Measurements from ENCODE around the gene AMHR2. TPM values are rescaled to one million over a fixed set of nuclear protein-coding genes. Genes with fewer than 3 reads are reported as not detected.
"Not testable (repeated sequence)": the region's sequence is repeated elsewhere in the genome, so short reads cannot be mapped to it uniquely, and the experiment has no call there.

Gene AMHR2
- total RNA-seq, 1 donor from 2014 or later = not detected

DNA sequence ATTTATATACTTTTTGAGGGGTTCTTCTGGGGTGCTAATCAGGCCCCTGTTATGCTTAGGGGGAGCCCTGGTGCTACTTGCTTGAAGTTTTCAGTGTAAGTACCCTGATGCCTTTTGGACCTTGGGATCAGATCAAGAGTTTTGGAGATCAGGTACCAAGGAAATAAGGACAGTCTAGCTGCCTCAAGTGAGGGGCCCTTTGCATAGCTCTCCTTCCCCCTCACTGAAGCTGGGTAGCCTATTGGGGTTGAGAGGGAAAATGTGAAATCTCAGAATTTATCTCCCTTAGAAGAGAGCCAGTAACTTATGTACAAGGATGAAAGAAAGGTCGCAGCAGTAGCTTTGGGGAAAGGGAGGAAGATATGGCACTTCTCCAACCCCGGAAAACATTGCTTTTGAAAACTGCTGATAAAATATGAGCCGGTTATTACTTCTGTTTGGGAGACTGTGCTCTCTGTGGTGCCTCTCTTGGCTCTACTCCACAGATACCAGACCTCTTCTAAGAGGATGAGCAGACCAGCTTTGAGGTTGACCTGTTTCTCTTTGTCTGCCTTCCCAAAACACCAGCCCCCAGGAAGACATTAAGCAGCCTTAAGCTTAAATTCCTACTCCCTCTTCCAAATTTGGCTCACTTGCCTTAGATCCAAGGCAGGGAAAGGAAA is 8.8 kb upstream of the AMHR2 start:
- DNase-seq (ENCODE audit: low read depth in 2 of 2) = peak in 1 of 2 donors; percentile 17

GRCh38 chr12:53415752-53416389 is 7.8 kb upstream of the AMHR2 start:
- DNase-seq (ENCODE audit: low read depth in 2 of 2) = peak in 1 of 2 donors; percentile 20

GRCh38 chr12:53417291-53417816 is 6.3 kb upstream of the AMHR2 start:
- DNase-seq (ENCODE audit: low read depth in 2 of 2) = not testable (repeated sequence)

DNA sequence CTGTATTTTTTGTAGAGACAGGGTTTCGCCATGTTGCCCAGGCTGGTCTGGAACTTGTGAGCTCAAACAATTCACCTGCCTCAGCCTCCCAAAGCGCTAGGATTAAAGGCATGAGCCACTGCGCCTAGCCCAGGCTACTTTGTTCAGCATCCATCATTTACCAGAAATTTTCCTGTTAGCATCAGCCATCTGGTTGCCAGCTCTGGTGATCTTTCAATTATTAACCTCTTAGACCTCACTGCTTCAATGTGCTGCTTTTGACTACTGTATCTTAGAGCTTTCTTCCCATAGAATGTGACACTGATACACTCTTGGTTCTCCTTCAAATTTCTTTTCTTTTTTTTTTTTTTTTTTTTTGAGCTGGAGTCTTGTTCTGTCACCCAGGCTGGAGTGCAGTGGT is 5.4 kb upstream of the AMHR2 start:
- DNase-seq (ENCODE audit: low read depth in 2 of 2) = no peak

- no peak for DNase-seq (ENCODE audit: low read depth in 2 of 2)
These were observed 3.9 kb upstream of the AMHR2 start for GRCh38 chr12:53419756-53420155.

DNA sequence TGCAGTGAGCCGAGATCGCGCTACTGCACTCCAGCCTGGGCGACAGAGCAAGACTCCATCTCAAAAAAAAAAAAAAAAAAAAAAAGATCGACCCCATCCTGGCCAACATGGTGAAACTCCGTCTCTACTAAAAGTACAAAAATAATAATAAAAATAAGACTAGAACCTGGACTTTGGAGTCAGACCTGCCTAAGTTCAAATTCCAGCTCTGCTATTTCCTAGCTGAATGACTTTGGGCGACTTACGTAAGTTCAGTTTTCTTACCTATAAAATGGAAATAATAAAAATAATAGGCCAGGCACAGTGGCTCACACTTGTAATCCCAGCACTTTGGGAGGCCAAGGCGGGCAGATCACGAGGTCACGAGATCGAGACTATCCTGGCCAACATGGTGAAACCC is 1.4 kb upstream of the AMHR2 start:
- not testable (repeated sequence) for DNase-seq (ENCODE audit: low read depth in 2 of 2)

GRCh38 chr12:53424626-53425514 is 1.2 kb downstream of the AMHR2 start:
- no peak for DNase-seq (ENCODE audit: low read depth in 2 of 2)

GRCh38 chr12:53425515-53426150 is 2.0 kb downstream of the AMHR2 start:
- DNase-seq (ENCODE audit: low read depth in 2 of 2) = no peak

DNA sequence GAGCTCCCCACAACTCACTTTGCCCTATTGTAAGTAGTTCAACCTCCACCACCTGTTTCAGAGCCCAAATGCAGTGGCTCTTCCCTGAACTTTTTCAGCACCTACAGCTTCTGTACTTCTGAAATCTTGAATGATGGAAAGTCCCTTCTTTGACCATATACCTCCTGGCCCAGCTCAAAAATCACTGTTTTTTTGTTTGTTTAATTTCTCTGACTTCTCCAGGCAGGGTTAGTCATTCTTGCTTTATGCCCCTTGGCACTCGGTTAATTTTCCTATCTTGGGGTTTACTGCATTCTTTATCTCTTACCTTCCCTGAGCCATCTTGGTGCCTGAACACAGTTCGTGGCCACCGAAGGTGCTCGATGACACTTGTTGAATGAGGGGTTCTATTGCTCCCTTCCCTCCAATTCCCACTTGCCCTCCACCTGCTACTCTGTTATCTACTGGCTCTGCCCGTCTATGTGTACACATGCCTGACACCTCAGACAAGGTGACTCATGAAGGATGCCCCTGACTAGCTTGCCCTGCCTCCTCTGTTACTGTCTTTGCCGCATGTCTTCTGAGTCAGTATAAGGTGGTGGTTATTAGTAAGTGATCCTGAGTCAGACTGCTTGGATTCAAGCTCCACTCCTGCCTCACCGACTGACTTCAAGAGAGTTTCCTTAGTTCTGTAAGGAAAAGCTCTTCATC is 4.4 kb downstream of the AMHR2 start:
- peak in 1 of 2 donors; percentile 70 for DNase-seq (ENCODE audit: low read depth in 2 of 2)

- no peak for DNase-seq (ENCODE audit: low read depth in 2 of 2)
These were observed 5.1 kb downstream of the AMHR2 start for GRCh38 chr12:53428741-53429140.

DNA sequence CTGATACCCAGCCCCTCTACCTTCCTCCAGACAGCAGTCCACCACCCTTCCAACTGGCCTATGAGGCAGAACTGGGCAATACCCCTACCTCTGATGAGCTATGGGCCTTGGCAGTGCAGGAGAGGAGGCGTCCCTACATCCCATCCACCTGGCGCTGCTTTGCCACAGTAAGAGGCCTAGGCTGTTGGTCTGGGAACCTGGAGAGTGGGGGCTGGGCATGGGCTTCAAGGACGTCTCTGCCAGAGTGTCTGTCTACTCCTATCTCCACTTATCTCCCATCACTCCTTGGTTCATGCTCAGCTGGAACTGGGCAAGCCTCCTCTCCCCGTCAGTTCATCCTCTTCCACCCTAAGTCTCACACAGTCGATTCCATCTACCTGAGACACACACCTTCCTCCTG is 6.5 kb downstream of the AMHR2 start:
- DNase-seq (ENCODE audit: low read depth in 2 of 2) = no peak

DNA sequence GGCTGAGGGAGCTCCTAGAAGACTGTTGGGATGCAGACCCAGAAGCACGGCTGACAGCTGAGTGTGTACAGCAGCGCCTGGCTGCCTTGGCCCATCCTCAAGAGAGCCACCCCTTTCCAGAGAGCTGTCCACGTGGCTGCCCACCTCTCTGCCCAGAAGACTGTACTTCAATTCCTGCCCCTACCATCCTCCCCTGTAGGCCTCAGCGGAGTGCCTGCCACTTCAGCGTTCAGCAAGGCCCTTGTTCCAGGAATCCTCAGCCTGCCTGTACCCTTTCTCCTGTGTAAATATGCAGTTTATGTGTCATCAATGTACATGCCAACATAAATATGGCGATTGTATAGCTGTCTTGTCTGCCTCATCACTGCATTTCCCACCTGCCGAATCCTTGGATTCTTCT is 7.5 kb downstream of the AMHR2 start:
- no peak for DNase-seq (ENCODE audit: low read depth in 2 of 2)

DNA sequence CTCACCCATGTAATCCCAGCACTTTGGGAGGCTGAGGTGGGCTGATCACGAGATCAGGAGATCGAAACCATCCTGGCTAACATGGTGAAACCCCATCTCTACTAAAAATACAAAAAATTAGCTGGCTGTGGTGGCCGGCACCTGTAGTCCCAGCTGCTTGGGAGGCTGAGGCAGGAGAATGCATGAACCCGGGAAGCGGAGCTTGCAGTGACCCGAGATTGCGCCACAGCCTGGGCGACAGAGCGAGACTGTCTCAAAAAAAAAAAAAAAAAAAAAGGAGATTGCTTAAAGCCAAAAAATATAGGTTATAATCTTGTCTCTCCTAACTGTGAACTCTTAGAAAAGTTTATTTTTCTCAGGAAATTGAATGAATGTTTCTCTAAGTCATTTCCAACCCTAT is 11.7 kb downstream of the AMHR2 start:
- not testable (repeated sequence) for DNase-seq (ENCODE audit: low read depth in 2 of 2)

GRCh38 chr12:53439582-53439981 is 15.9 kb downstream of the AMHR2 start:
- DNase-seq (ENCODE audit: low read depth in 2 of 2) = not testable (repeated sequence)

DNA sequence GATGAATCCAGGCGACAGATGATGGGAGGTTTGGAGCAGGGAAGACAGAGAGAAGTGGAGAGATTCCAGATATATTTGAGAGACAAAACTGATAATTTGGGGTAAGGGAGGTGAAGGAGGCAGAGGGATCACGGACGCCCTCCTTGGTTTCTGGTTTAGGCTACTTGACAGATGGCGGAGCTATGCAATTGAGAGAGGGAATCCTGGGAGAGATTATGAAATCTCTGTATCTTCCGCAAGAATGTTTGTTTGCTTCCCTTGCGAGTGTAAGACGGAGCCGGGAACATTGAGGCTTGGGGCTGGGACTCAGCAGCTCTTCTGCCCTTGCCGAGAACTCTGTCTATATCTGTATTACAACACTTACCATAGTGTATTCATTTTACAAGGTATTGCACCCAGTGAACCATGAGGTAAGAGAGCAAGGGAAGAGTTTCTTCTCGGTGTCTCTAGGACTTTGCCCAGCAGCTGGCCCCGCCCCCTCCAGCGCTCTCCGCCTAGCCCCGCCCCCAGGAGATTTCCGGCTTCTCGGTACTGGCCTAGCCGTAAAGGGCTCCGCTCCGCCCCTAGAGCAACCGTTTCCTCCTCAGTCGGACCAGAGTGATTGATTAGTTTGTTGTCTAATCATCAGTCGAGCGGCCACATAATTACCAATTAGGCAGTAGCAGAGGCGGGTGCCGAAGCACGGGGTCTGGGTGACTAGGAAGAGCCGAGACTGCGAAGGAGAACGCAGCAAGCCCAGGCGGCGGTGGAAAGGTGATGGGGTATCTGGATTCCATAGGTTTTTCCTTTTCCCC is 17.6 kb downstream of the AMHR2 start, which contains the start of gene PRR13:
PRR13 (plus strand) TSS at position 695 of the 794 bp plus-strand sequence. CDS start 981 bp downstream, outside the sequence.
- DNase-seq (ENCODE audit: low read depth in 2 of 2) = peak; percentile 98 to 100

DNA sequence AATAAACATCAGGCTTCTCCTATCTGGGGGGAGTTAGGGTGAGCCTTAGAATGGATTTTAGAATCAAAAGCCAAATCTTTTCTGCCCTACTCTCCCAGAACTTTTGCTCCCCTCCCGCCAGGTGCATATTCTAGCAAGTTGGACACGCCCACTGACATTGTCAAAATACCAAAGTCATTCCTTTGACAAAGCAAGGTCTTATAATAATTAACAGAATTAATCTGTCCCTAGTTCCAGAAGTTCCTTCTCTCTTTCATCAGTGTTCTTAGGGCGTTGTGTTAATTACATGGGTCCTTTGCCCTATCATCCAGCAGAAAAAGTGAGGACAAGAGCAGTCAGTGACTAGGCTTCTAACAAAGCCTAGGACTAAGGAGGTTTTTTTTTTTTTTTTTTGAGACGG is 20.3 kb downstream of the AMHR2 start:
- DNase-seq (ENCODE audit: low read depth in 2 of 2) = no peak

DNA sequence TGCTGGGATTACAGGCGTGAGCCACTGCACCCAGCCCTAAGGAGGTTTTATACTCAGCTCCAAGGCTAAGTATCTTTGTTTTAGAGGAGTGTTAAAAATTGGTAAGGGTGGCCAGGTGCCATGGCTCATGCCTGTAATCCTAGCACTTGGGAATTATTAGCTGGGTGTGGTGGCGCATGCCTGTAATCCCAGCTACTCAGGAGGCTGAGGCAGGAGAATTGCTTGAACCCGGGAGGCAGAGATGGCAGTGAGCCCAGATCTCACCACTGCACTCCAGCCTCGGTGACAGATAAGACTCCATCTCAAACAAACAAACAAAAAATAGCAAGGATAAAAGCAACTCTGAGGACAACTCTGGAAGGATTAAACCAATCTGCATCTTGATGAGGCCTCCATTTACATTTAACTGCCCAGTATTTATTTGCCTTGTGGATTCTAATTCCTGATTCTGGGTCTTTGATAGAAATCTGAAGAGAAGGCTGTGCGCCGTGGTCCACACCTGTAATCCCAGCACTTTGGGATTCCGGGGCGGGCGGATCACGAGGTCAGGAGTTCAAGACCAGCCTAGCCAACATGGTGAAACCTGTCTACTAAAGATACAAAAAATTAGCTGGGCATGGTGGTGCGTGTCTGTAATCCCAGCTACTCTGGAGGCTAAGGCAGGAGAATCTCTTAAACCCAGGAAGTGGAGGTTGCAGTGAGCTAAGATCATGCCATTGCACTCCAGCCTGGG is 21.1 kb downstream of the AMHR2 start:
- DNase-seq (ENCODE audit: low read depth in 2 of 2) = not testable (repeated sequence)

GRCh38 chr12:53450936-53451335 is 27.3 kb downstream of the AMHR2 start:
- DNase-seq (ENCODE audit: low read depth in 2 of 2) = no peak

DNA sequence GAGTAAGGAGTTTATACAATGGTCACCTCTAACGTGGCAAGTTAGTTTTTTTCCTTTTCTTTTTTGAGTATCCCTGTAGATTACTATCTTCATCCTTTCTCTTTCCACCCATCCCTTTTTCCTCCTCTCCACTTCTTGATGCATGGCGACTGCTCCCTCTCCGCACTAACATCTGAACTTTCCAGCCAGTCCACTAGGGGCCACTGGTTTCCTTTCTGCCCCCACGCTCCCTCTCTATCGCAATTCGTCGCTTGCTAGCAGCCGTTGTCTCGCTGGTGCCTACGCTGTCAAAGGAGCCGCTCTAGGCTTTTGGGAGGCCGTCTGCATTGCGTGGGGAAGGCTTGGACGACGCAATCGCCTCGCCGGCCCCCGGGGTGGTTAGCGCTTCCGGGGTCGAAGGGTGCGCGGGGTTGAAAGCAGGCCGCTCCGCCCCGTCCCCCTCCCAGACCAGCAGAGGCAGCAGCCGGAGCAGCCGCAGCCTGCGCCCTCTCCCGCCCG is 28.1 kb downstream of the AMHR2 start, which contains the start of gene PCBP2:
PCBP2 (plus strand) TSS at position 442 of the 498 bp plus-strand sequence. CDS start 2,699 bp downstream, outside the sequence.
- peak; percentile 100 for DNase-seq (ENCODE audit: low read depth in 2 of 2)

Data from lung microvascular endothelial cell (primary cell).